Erythroblast (primary cell): ENCODE results near the gene CFLAR.

ENCODE experiments used
- GATA1 ChIP-seq: IDR thresholded peaks from 2 replicates; pipeline ENCODE4 v1.6.1; 2011; ENCODE audit warnings: low read depth, mild to moderate bottlenecking, control low read depth, low read length, moderate library complexity
- POLR2A ChIP-seq: IDR thresholded peaks from 2 replicates; pipeline ENCODE4 v1.6.1; 2011; ENCODE audit warnings: mild to moderate bottlenecking, low read length

- TF ChIP-seq POLR2A: no peak
- no peak for TF ChIP-seq GATA1
Observed at GRCh38 chr2:201135386-201135785, 19.4 kb downstream of the CFLAR start.
